ENCODE measurements around the gene RAD51B. TPM values are rescaled to one million over a fixed set of nuclear protein-coding genes. Genes with fewer than 3 reads are reported as not detected.

Gene RAD51B
- total and polyA plus RNA-seq, 2 of the 13 experiments (the other 11 are each of a cell fraction or from before 2014, with no cell fraction given) = 7.0 to 9.5 TPM

GRCh38 chr14:68363466-68363842 is 543.9 kb downstream of the RAD51B start:
- H3K27ac ChIP-seq (ENCODE audit: extremely low read length, insufficient read depth, low read length) = no peak overlapping the region
- POLR2A ChIA-PET = no interaction called here

DNA sequence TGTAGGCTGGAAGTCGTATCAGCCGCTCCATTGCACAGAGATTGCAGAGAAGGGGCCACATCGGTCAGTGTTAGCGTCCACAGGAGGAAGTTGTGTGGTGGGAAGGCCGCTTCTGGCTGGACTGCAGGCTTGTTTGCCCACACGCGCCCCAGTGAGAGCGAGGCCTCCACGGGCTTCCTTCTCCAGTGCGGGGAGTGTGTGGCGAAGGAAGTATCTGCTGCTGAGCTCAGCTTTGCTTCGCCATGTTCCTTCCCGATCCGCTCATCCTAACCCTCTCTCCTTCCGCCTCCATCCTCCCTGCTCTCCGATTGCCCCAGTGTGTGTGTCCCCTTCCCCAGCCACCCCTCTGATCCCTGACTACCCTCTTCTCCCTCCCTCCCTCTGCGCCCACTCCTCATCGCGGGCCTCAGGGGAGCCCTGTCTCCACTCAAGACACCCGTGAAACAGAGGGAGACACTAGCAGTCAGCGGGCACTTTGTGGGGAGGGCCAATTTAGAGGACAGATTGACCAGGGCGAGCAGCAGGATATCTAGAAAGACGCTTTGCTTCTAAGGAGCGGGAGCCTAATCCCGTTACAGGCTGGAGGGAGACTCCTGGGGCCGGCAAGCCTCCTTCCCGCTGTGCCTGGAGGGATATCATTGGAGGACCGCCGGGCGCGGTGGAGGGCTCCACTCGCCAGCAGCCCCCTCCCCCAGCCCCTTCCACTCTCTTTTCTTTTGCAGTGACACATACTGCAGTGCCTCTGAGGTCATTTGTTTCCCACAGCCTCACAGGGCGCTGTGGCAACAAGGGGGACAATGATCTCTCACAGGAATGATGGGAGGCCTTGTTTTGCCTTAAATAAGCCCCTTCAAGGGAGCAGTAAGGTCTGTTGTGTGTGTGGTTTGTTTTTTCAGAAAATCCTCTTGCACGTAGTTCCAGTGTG is 544.5 kb downstream of the RAD51B start:
- no peak; the same call in 2 of the 3 replicates for ATAC-seq
- H3K4me2 ChIP-seq (ENCODE audit: low read depth, low read length) = no peak overlapping the region

More at GRCh38 chr14:68363466-68363842, 543.9 kb downstream of the RAD51B start:
- in situ Hi-C loops (cut with HindIII; ENCODE audit: extremely low pct_ligation_motif_present, low pct_unique_long_range_greater_than_20kb) (no loop called here), intact Hi-C loops (cut with micrococcal nuclease; ENCODE audit: unreplicated experiment) (no loop called here)
- Histone ChIP-seq H3K79me2 (ENCODE audit: insufficient read depth, low read length) (no peaks in the 10 kb centered on the region), H3K4me1 (ENCODE audit: insufficient read depth, low read length) (peaks cover 47% of the 10 kb centered on the region), H3K9ac (ENCODE audit: insufficient read depth, low read depth, low read length) (no peak overlapping the region), H3K36me3 (replicated peaks in 1 of 2; ENCODE audit: control insufficient read depth in 1 of 2, insufficient read depth in 2 of 2, low read length in 2 of 2) (no peaks in the 10 kb centered on the region), H3K4me2 (ENCODE audit: low read depth, low read length) (no peak overlapping the region), H2AFZ (ENCODE audit: low read length) (no peak overlapping the region), H3K27me3 (ENCODE audit: control insufficient read depth in 1 of 2, insufficient read depth in 2 of 2, low read length in 2 of 2) (no peaks in the 10 kb centered on the region), H3K9me3 (ENCODE audit: low read length) (no peaks in the 10 kb centered on the region), H4K20me1 (ENCODE audit: insufficient read depth, low read length) (no peaks in the 10 kb centered on the region), H3K4me3 (replicated peaks in 1 of 3; ENCODE audit: insufficient read depth in 1 of 3, low read depth in 2 of 3, low read length in 3 of 3) (no peak overlapping the region)
- TF ChIP-seq RCOR2 (CRISPR knock-in tag; IDR thresholded peaks at IDR 0.05) (no peak), ZNF75D (CRISPR knock-in tag; IDR thresholded peaks at IDR 0.05; ENCODE audit: borderline replicate concordance) (no peak), KDM3A (CRISPR knock-in tag; IDR thresholded peaks at IDR 0.05; ENCODE audit: low read depth) (no peak), FOXP1 (IDR thresholded peaks at IDR 0.05) (no peak), FOXP1 (CRISPR knock-in tag; IDR thresholded peaks at IDR 0.05) (no peak)
- no TSS peak for BruUV-seq (replicated peaks)
- FAIRE-seq = no peak
- DNase-seq (ENCODE audit: low spot score) = no peak
- CTCF ChIA-PET (ENCODE audit: low intra/inter-chr PET ratio, low total read pairs) = no interaction called here
- ATAC-seq = no peak; the same call in 2 of the 3 replicates
- WGBS (ENCODE audit: low lambda C conversion rate) = 95% methylated on average over 9 of the region's 11 CpGs

More for the DNA sequence above, 544.5 kb downstream of the RAD51B start:
- H3K9me3 ChIP-seq (ENCODE audit: low read length) = no peaks in the 10 kb centered on the region
- DNase-seq (ENCODE audit: low spot score) = peak; percentile 44
- H3K4me3 ChIP-seq (replicated peaks in 1 of 3; ENCODE audit: insufficient read depth in 1 of 3, low read depth in 2 of 3, low read length in 3 of 3) = no peak overlapping the region
- H3K36me3 ChIP-seq (replicated peaks in 1 of 2; ENCODE audit: control insufficient read depth in 1 of 2, insufficient read depth in 2 of 2, low read length in 2 of 2) = no peaks in the 10 kb centered on the region
- no peak overlapping the region for H3K27ac ChIP-seq (ENCODE audit: extremely low read length, insufficient read depth, low read length)
- FAIRE-seq = no peak
- no peaks in the 10 kb centered on the region for H3K79me2 ChIP-seq (ENCODE audit: insufficient read depth, low read length)
- H3K4me1 ChIP-seq (ENCODE audit: insufficient read depth, low read length) = peaks cover 44% of the 10 kb centered on the region
- TF ChIP-seq IRF9 (CRISPR knock-in tag; IDR thresholded peaks at IDR 0.05; ENCODE audit: borderline replicate concordance) (no peak), ZBTB38 (CRISPR knock-in tag; IDR thresholded peaks at IDR 0.05) (peak; percentile 56)
- BruUV-seq (replicated peaks) = no TSS peak
- ChIA-PET CTCF (ENCODE audit: low intra/inter-chr PET ratio, low total read pairs) (no interaction called here), POLR2A (no interaction called here)
- in situ Hi-C loops (cut with HindIII; ENCODE audit: extremely low pct_ligation_motif_present, low pct_unique_long_range_greater_than_20kb) (no loop called here), intact Hi-C loops (cut with micrococcal nuclease; ENCODE audit: unreplicated experiment) (no loop called here)
- no peak overlapping the region for H2AFZ ChIP-seq (ENCODE audit: low read length)
- 97% methylated on average over 24 of the region's 34 CpGs for WGBS (ENCODE audit: low lambda C conversion rate)
- H3K27me3 ChIP-seq (ENCODE audit: control insufficient read depth in 1 of 2, insufficient read depth in 2 of 2, low read length in 2 of 2) = no peaks in the 10 kb centered on the region
- H4K20me1 ChIP-seq (ENCODE audit: insufficient read depth, low read length) = no peaks in the 10 kb centered on the region
- no peak overlapping the region for H3K9ac ChIP-seq (ENCODE audit: insufficient read depth, low read depth, low read length)

All from HepG2 (cell line).